ENCODE results near the gene CDH4.

GRCh38 chr20:61855286-61855685, 603.2 kb downstream of the CDH4 start:
- TF ChIP-seq POLR2A (IDR thresholded peaks at IDR 0.05) (no peak), CTCF (IDR thresholded peaks at IDR 0.05) (no peak), POLR2AphosphoS5 (IDR thresholded peaks at IDR 0.05) (no peak)

Data from prostate gland (tissue), 2 donors.